ENCODE data around the gene ANKRD10.

DNA sequence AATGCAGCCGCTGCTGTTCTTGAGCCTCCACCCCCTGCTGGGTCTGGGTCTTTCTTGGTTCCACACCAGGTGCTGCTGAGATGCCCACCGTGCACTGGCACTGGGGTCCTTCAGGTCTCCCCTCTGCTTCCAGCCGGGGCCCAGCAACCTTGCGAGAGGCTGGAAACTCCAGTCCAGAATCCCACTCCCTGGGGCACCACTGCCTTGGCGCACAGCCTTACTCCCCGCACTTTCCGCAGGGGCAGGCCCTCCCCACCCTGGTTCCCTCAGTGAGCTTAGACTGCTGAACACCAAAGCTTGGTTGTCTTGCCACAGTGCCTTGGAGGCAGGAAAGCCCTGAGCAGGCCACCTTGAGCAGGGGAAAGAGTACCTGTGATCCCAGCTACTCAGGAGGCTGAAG is 60.0 kb downstream of the ANKRD10 start:
- TF ChIP-seq, protein P1, sequence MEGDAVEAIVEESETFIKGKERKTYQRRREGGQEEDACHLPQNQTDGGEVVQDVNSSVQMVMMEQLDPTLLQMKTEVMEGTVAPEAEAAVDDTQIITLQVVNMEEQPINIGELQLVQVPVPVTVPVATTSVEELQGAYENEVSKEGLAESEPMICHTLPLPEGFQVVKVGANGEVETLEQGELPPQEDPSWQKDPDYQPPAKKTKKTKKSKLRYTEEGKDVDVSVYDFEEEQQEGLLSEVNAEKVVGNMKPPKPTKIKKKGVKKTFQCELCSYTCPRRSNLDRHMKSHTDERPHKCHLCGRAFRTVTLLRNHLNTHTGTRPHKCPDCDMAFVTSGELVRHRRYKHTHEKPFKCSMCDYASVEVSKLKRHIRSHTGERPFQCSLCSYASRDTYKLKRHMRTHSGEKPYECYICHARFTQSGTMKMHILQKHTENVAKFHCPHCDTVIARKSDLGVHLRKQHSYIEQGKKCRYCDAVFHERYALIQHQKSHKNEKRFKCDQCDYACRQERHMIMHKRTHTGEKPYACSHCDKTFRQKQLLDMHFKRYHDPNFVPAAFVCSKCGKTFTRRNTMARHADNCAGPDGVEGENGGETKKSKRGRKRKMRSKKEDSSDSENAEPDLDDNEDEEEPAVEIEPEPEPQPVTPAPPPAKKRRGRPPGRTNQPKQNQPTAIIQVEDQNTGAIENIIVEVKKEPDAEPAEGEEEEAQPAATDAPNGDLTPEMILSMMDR (IDR thresholded peaks at IDR 0.05): no peak
- no peak for TF ChIP-seq POLR2A (IDR thresholded peaks at IDR 0.05)
